H9 (cell line): Measurements from ENCODE around the gene WNT8A. TPM values are rescaled to one million over a fixed set of nuclear protein-coding genes. Genes with fewer than 3 reads are reported as not detected.

Experiments used
- DNase-seq: peaks from one replicate; pipeline ENCODE4 v3.0.0-alpha.2; 2017
- H2AFZ ChIP-seq: one replicate; pipeline ENCODE4 v1.6.1; 2013; ENCODE audit warnings: mild to moderate bottlenecking, low read length, control low read depth, moderate library complexity
- H2AK5ac ChIP-seq: 2 replicates; pipeline ENCODE4 v1.6.1; 2013; ENCODE audit warnings: low read length, control low read depth, mixed read lengths; ENCODE audit not compliant: insufficient read length
- H2BK120ac ChIP-seq: one replicate; pipeline ENCODE4 v1.6.1; 2013; ENCODE audit warnings: low read depth, mild to moderate bottlenecking, low read length, control low read depth, inconsistent platforms; ENCODE audit not compliant: poor library complexity, severe bottlenecking
- H2BK12ac ChIP-seq: 2 replicates; pipeline ENCODE4 v1.6.1; 2013; ENCODE audit warnings: low read length, control low read depth, mixed read lengths, low read depth; ENCODE audit not compliant: insufficient read length
- H2BK15ac ChIP-seq: 2 replicates; pipeline ENCODE4 v1.6.1; 2013; ENCODE audit warnings: low read depth, low read length, control low read depth
- H2BK20ac ChIP-seq: one replicate; pipeline ENCODE4 v1.6.1; 2013; ENCODE audit warnings: low read depth, mild to moderate bottlenecking, low read length, control low read depth, inconsistent platforms; ENCODE audit not compliant: poor library complexity, severe bottlenecking
- H2BK5ac ChIP-seq: 2 replicates; pipeline ENCODE4 v1.6.1; 2013; ENCODE audit warnings: low read length, control low read depth, mixed read lengths; ENCODE audit not compliant: insufficient read length
- H3K14ac ChIP-seq: 2 replicates; pipeline ENCODE4 v1.6.1; 2013; ENCODE audit warnings: low read length, control low read depth; ENCODE audit not compliant: insufficient read depth
- H3K18ac ChIP-seq: 2 replicates; pipeline ENCODE4 v1.6.1; 2013; ENCODE audit warnings: low read depth, mild to moderate bottlenecking, mixed read lengths, low read length, control low read depth; ENCODE audit not compliant: insufficient read length
- H3K23ac ChIP-seq: 2 replicates; pipeline ENCODE4 v1.6.1; 2013; ENCODE audit warnings: low read length, control low read depth, mixed read lengths, low read depth; ENCODE audit not compliant: insufficient read length
- H3K23me2 ChIP-seq: 2 replicates; pipeline ENCODE4 v1.6.1; 2013; ENCODE audit warnings: low read depth, mild to moderate bottlenecking, mixed read lengths, low read length, control low read depth; ENCODE audit not compliant: insufficient read length, poor library complexity, severe bottlenecking
- H3K27ac ChIP-seq: 2 replicates; pipeline ENCODE4 v1.5.1; 2013; ENCODE audit warnings: low read length, control low read depth, mixed read lengths, low read depth; ENCODE audit not compliant: insufficient read length
- H3K27me3 ChIP-seq: 2 replicates; pipeline ENCODE4 v1.6.1; 2013; ENCODE audit warnings: low read length, control low read depth, inconsistent platforms; ENCODE audit not compliant: insufficient read depth
- H3K4ac ChIP-seq: 2 replicates; pipeline ENCODE4 v1.6.1; 2013; ENCODE audit warnings: low read depth, mild to moderate bottlenecking, control low read depth, inconsistent platforms, low read length, moderate library complexity
- H3K4me1 ChIP-seq: 2 replicates; pipeline ENCODE4 v1.6.1; 2013; ENCODE audit warnings: low read length, control low read depth, inconsistent platforms; ENCODE audit not compliant: insufficient read depth
- H3K4me2 ChIP-seq: 2 replicates; pipeline ENCODE4 v1.6.1; 2013; ENCODE audit warnings: low read length, control low read depth, mixed read lengths; ENCODE audit not compliant: insufficient read length, insufficient read depth
- H3K56ac ChIP-seq: 2 replicates; pipeline ENCODE4 v1.6.1; 2013; ENCODE audit warnings: low read depth, mild to moderate bottlenecking, mixed read lengths, low read length, control low read depth; ENCODE audit not compliant: insufficient read length
- H3K79me1 ChIP-seq: 2 replicates; pipeline ENCODE4 v1.6.1; 2013; ENCODE audit warnings: low read depth, mild to moderate bottlenecking, moderate library complexity, low read length, control low read depth, inconsistent platforms; ENCODE audit not compliant: insufficient read depth, poor library complexity, severe bottlenecking
- H3K79me2 ChIP-seq: 2 replicates; pipeline ENCODE4 v1.6.1; 2013; ENCODE audit warnings: low read length, control low read depth, inconsistent platforms; ENCODE audit not compliant: insufficient read depth
- H3K9ac ChIP-seq: 2 replicates; pipeline ENCODE4 v1.6.1; 2013; ENCODE audit warnings: low read length, control low read depth, mixed read lengths; ENCODE audit not compliant: insufficient read length; ENCODE audit errors: extremely low read depth
- H3K9me3 ChIP-seq: one replicate; pipeline ENCODE4 v1.6.1; 2013; ENCODE audit warnings: low read depth, low read length, inconsistent platforms; ENCODE audit not compliant: control insufficient read depth
- H3T11ph ChIP-seq: one replicate; pipeline ENCODE4 v1.6.1; 2013; ENCODE audit warnings: mild to moderate bottlenecking, low read length, control low read depth, inconsistent platforms
- H4K20me1 ChIP-seq: one replicate; pipeline ENCODE4 v1.6.1; 2013; ENCODE audit not compliant: control insufficient read depth, insufficient read length, insufficient read depth
- H4K5ac ChIP-seq: 2 replicates; pipeline ENCODE4 v1.6.1; 2013; ENCODE audit warnings: low read depth, mild to moderate bottlenecking, mixed read lengths, low read length, control low read depth; ENCODE audit not compliant: insufficient read length
- H4K8ac ChIP-seq: replicated peaks from 2 replicates; pipeline ENCODE4 v1.6.1; 2013; ENCODE audit warnings: low read length, control low read depth, mixed read lengths, low read depth; ENCODE audit not compliant: insufficient read length
- H4K91ac ChIP-seq: 2 replicates; pipeline ENCODE4 v1.6.1; 2013; ENCODE audit warnings: low read depth, mild to moderate bottlenecking, moderate library complexity, mixed read lengths, low read length, control low read depth; ENCODE audit not compliant: insufficient read length
- H3K27ac Mint-ChIP-seq, 3 experiments: 2 replicates in 2 of 3; 3 replicates in 1 of 3; pipeline ENCODE4 v1.8.0; 2020 to 2021; ENCODE audit warnings: mixed read lengths in 3 of 3, mild to moderate bottlenecking in 1 of 3, moderate library complexity in 1 of 3
- H3K27me3 Mint-ChIP-seq: 2 replicates; pipeline ENCODE4 v1.8.0; 2021; ENCODE audit warnings: low read depth, mild to moderate bottlenecking, moderate library complexity, mixed read lengths
- H3K36me3 Mint-ChIP-seq, 3 experiments: 2 replicates in 2 of 3; 3 replicates in 1 of 3; pipeline ENCODE4 v1.8.0; 2020 to 2021; ENCODE audit warnings: low read depth in 3 of 3, mixed read lengths in 3 of 3; ENCODE audit not compliant: insufficient read depth in 1 of 3
- H3K4me1 Mint-ChIP-seq, 2 experiments: 2 replicates each; pipeline ENCODE4 v1.8.0; 2020; ENCODE audit warnings: mixed read lengths in 2 of 2
- H3K4me3 Mint-ChIP-seq, 2 experiments: 2 replicates in 1 of 2; 3 replicates in 1 of 2; pipeline ENCODE4 v1.8.0; 2020 to 2021; ENCODE audit warnings: mild to moderate bottlenecking in 2 of 2, mixed read lengths in 2 of 2, moderate library complexity in 1 of 2
- H3K9me3 Mint-ChIP-seq, 2 experiments: 2 replicates in 1 of 2; 3 replicates in 1 of 2; pipeline ENCODE4 v1.8.0; 2020; ENCODE audit warnings: mild to moderate bottlenecking in 2 of 2, mixed read lengths in 2 of 2, moderate library complexity in 1 of 2
- WGBS: extraction: QIAGEN DNeasy Blood & Tissue Kit; methylation state at CpG from one replicate; pipeline ENCODE4 v1.1.7; 2013; ENCODE audit warnings: missing lambda C conversion rate, low lambda C conversion rate, mixed read lengths; ENCODE audit not compliant: insufficient read length; ENCODE audit errors: extremely low coverage; 5-methylcytosine and 5-hydroxymethylcytosine counted together
- total RNA-seq: library from RNA; stranded (reverse); gene quantifications from 2 replicates; pipeline ENCODE4 v1.2.1, GENCODE V29; 2021
- TF ChIP-seq, protein P1 (sequence below): fragments of 200-600 bp; sonication (generic); conservative IDR thresholded peaks from 3 replicates; pipeline ENCODE4 v1.8.0; 2021; ENCODE audit warnings: antibody characterized with exemption, mild to moderate bottlenecking

Gene WNT8A
- total RNA-seq, 1 experiment from 2014 or later: 0.33 TPM

DNA sequence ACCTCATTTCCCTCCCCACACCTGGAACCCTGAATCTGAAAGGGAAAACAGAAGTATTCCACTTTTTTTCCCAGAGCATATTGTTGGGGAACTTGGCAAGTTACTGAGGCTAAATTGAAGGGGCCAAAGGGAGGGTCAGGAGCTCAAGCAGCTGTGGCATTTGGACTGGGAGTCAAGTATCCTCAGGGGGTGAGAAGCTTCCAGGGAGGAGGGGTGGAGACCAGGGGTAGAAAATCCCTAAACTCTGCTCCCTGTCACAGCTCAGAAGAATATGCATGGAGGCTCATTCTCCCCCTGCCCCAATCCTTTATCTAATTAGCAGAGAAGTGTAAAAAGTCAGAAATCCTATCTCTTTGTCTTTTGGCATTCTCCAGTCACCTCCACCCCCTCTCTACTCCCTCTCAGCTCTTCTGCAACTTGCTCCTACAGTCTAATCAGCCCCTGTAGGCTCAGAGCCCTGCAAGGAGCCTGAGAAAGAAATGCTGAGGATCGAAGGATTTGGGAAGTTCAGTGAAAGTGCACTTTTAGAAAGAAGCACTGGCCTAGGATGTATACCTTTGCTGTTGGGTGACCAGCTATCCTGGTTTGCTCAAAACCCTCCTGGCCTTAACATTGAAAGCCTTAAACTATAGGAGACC is 5.7 kb upstream of the WNT8A start:
- no peaks in the 10 kb centered on the region for H3K23me2 ChIP-seq
- no peak overlapping the region for H2BK15ac ChIP-seq
- no peak overlapping the region for H3K18ac ChIP-seq
- no peak overlapping the region for H2BK5ac ChIP-seq
- H3K79me1 ChIP-seq: no peaks in the 10 kb centered on the region
- no peak overlapping the region for H2BK120ac ChIP-seq
- H3K4me1 ChIP-seq: peaks cover 4% of the 10 kb centered on the region; the same call in 1 of the 2 replicates
- no peak overlapping the region for H4K5ac ChIP-seq
- no peak overlapping the region for H2BK12ac ChIP-seq
- H3K56ac ChIP-seq: no peak overlapping the region
- WGBS: no CpG with 5 or more reads among the region's 1 CpG
- no peak overlapping the region for H4K91ac ChIP-seq
- peak overlapping the region; percentile 45 for H2AFZ ChIP-seq
- Mint-ChIP-seq H3K27ac (peak overlapping the region in 2 of 3 experiments; percentile 23 to 37; a peak in 1 of 7 replicates), H3K27me3 (peaks cover 8% of the 10 kb centered on the region), H3K4me3 (no peak overlapping the region), H3K9me3 (no peaks in the 10 kb centered on the region), H3K4me1 (peaks cover 26% of the 10 kb centered on the region in 2 experiments), H3K36me3 (no peaks in the 10 kb centered on the region)
- H3K9ac ChIP-seq: no peak overlapping the region
- TF ChIP-seq, protein P1, sequence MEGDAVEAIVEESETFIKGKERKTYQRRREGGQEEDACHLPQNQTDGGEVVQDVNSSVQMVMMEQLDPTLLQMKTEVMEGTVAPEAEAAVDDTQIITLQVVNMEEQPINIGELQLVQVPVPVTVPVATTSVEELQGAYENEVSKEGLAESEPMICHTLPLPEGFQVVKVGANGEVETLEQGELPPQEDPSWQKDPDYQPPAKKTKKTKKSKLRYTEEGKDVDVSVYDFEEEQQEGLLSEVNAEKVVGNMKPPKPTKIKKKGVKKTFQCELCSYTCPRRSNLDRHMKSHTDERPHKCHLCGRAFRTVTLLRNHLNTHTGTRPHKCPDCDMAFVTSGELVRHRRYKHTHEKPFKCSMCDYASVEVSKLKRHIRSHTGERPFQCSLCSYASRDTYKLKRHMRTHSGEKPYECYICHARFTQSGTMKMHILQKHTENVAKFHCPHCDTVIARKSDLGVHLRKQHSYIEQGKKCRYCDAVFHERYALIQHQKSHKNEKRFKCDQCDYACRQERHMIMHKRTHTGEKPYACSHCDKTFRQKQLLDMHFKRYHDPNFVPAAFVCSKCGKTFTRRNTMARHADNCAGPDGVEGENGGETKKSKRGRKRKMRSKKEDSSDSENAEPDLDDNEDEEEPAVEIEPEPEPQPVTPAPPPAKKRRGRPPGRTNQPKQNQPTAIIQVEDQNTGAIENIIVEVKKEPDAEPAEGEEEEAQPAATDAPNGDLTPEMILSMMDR: no peak
- H4K20me1 ChIP-seq: no peaks in the 10 kb centered on the region
- no peak overlapping the region for H3K23ac ChIP-seq
- no peak overlapping the region for H3T11ph ChIP-seq
- H3K79me2 ChIP-seq: no peaks in the 10 kb centered on the region
- H2AK5ac ChIP-seq: no peak overlapping the region
- no peak overlapping the region for H4K8ac ChIP-seq
- no peaks in the 10 kb centered on the region; the same call in 1 of the 2 replicates for H3K27me3 ChIP-seq
- no peak overlapping the region for H3K4me2 ChIP-seq
- no peak overlapping the region for H3K14ac ChIP-seq
- DNase-seq: no peak
- no peaks in the 10 kb centered on the region for H3K9me3 ChIP-seq
- no peak overlapping the region for H2BK20ac ChIP-seq
- no peak overlapping the region for H3K27ac ChIP-seq
- H3K4ac ChIP-seq: no peak overlapping the region
